Stimulated activated CD4-positive, alpha-beta T cell treated with anti-CD3 and anti-CD28 coated beads, Interleukin-15, amount 100 ng/mL, for 1 hour (primary cell): ENCODE measurements around the gene NLRC5.
"Not testable (repeated sequence)": the region's sequence is repeated elsewhere in the genome, so short reads cannot be mapped to it uniquely, and the experiment has no call there.

Experiments used
- DNase-seq, 2 donors: peaks; one replicate each; pipeline ENCODE4 v3.0.0-alpha.2; 2020; ENCODE audit warnings: low read depth in 1 of 2, low spot score in 1 of 2

The NLRC5 gene

GRCh38 chr16:57094911-57095310, 105.6 kb downstream of the NLRC5 start:
- DNase-seq, result no peak

DNA sequence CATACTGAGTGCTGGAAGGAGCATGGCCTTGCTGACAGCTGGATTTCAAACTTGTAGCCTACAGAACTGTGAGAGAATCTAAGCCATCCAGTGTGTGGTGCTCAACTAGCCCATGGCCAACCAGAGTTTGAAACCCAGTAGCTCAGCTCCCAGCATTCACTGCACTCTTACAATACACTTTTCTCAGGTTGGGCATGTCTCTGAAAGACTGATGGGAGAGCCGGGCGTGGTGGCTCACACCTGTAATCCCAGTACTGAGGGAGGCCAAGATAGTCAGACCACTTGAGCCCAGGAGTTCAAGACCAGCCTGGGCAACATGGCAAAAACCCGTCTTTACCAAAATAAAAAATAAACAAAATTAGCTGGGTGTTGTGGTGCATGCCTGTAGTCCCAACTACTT, 106.8 kb downstream of the NLRC5 start:
- no peak for DNase-seq

GRCh38 chr16:57096793-57097192, 107.4 kb downstream of the NLRC5 start:
- DNase-seq, result no peak

DNA sequence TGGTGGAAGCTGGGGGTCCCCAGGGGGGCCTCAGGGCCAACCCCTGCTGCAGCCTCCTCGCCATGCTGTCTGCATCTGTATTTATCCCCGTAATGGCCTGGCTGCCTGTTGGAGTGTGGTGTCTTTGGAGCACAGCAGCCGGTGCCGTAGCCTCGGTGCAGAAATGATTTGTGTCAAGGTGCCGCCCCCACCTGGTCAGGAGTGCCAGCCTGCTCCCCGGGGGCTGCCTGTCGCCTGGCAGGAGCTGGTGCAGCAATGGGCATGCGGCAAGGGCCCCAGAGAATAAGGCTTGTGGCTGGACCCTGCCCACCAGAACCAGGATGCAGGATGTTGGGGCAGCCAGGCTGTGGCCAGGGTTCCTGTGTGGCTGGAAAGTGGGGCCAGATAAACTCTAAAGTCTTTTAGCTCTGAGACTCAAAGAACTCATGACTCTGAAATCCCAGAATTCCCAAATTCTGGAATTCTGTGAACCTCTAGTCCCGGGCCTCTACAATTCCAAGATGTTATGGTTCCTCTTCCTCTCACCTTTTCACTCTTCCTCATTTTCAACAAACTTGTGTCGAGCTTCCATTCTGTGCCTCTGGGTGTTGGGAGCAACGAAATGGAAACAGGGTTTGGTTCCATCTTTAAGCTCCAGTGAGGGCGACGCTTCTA, 109.0 kb downstream of the NLRC5 start:
- DNase-seq, result no peak

DNA sequence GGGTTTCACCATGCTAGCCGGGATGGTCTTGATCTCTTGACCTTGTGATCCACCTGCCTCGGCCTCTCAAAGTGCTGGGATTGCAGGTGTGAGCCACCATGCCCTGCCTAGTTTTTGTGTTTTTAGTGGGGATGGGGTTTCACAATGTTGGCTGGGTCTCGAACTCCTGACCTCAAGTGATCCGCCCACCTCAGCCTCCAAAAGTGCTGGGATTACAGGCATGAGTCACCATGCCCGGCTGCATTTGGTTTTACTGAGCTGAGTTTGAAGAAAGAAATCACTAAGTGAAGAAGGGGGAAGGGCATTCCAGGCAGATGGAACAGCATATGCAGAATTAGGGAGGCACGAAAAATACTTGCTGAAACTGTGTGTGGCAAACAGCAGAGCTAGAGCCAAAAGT, 110.6 kb downstream of the NLRC5 start:
- DNase-seq, result not testable (repeated sequence)

- DNase-seq, result no peak
These were observed 111.1 kb downstream of the NLRC5 start for GRCh38 chr16:57100445-57100844.

- no peak for DNase-seq
These were observed 113.8 kb downstream of the NLRC5 start for GRCh38 chr16:57102888-57103851.

DNA sequence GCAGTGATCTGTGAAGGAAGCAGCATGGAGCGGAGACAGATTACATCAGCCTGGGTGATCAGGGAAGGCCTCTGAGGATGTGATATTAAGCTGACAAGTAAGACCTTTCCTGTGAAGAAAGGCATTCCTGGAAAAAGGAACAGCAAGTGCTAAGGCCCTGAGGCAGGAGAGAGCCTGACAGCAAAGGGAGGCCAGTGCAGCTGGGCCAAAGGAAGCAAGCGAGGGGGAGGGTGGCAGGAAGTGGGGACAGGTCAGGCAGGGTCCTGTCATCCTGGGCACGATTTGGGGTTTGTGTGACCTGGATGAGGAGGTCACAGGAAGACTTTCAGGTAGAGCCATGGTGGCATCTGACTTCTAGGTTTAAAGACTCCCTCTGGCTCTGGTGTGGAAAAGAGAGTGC, 115.3 kb downstream of the NLRC5 start:
- DNase-seq, result no peak

GRCh38 chr16:57105184-57105583, 115.8 kb downstream of the NLRC5 start:
- DNase-seq, result no peak

GRCh38 chr16:57106767-57107166, 117.4 kb downstream of the NLRC5 start:
- DNase-seq, result no peak

DNA sequence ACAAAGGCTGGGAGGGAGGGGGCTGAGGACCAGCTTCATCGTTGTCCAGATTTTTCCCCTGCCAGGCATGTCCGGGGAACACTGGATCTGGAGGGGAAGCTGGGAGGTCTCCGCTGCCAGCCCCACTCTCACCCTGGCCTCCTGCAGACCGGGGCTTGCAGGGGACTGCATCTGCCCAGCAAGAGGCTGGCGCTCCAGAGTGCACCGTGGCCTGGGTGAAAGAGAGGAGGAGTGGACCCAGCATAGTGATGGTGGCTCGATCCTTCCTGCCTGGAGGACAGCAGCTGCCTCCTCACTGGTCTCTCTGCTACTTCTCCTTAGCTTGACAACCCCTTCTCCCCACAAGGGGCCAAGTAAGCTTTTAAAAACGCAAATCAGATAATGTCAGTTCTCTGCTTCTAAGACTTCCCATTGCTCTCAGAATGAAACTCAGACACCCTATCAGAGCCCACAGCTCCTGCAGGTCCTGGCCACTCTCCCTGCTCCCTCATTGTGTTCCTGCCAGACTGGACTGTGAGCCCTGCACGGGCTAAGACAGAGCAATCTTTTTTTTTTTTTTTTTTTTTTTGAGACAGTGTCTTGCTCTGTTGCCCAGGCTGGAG, 118.1 kb downstream of the NLRC5 start:
- no peak for DNase-seq

DNA sequence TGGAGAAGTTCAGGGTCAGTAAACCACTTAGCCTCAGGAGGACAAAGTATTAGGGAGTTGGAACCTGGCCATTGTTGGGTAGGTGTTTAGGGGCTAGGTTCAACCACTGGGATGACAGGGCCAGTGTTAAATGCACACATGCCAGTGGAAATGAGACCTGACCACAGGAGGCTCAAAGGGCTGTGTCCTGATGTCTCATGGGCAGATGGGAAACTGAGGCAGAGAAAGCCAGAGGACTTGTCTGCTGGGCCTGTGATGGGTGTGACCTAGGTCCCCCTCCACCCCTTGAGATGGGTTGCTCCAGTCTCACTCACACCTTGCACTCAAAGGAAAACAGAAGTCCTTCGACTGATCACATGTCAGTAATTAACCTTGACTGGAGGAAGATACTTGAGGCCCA, 119.1 kb downstream of the NLRC5 start:
- no peak for DNase-seq

DNA sequence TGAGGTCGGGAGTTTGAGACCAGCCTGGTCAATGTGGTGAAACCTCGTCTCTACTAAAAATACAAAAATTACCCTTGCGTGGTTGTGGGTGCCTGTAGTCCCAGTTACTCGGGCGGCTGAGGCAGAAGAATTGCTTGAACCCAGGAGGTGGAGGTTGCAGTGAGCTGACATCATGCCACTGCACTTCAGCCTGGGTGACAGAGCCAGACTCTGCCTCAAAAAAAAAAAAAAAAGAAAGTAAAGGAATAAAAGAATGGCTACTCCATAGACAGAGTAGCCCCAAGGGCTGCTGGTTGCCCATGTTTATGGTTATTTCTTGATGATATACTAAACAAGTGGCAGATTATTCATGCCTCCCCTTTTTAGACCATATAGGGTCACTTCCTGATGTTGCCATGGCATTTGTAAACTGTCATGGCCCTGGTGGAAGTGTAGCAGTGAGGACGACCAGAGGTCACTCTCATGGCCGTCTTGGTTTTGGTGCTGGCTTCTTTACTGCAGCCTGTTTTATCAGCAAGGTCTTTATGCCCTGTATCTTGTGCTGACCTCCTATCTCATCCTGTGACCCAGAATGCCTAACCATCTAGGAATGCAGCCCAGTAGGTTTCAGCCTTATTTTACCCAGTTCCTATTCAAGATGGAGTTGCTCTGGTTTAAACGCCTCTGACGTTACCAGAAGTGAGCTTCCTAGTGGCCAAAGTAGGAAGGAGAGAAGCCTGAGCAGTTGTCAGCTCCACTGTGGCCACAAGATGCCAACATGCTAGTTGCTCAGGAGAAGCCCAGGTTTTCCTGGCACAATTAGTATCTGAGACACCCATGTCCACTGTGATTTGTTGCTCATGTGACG, 120.1 kb downstream of the NLRC5 start:
- DNase-seq, result not testable (repeated sequence)

GRCh38 chr16:57110937-57111336, 121.6 kb downstream of the NLRC5 start:
- DNase-seq, result no peak

DNA sequence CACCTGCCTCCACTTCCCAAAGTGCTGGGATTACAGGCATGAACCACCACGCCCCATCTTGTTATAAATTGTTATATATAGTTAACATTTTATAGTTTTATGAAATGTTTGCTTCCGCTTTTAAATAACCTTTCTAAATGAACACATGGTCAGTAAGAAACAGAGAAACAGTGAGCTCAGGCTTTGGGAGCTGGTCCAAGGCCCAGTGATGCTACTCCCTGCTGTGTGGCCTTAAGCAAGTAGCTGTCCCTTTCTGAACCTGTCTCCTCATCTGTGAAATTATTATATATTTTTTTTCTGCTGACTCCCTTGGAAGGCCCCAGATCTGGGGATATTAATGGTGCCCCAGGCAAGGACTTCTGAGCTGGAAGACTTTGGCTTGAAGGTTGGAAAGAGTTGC, 122.1 kb downstream of the NLRC5 start:
- no peak for DNase-seq

- DNase-seq, result no peak
These were observed 123.2 kb downstream of the NLRC5 start for GRCh38 chr16:57112403-57113041.

- no peak for DNase-seq
These were observed 123.7 kb downstream of the NLRC5 start for GRCh38 chr16:57113042-57113453.

DNA sequence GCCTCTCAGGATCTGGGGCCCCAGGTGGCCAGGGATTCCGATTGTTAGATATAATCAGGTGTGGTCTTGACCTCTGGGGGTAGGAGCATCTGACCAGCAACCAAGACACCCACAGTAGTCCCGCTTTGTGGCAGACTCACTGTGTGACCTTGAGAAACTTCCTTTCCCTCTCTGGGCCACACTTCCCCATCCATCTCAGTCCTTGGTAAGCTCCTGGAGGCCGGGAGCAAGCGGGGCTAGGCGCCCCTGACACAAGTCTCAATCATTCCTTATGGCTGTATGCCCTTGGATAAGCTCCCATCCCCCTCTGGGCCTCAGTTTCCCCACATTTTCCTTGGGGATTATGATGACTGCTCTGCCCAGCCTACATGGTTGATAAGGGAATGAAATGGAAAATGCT, 124.3 kb downstream of the NLRC5 start:
- DNase-seq, result no peak

DNA sequence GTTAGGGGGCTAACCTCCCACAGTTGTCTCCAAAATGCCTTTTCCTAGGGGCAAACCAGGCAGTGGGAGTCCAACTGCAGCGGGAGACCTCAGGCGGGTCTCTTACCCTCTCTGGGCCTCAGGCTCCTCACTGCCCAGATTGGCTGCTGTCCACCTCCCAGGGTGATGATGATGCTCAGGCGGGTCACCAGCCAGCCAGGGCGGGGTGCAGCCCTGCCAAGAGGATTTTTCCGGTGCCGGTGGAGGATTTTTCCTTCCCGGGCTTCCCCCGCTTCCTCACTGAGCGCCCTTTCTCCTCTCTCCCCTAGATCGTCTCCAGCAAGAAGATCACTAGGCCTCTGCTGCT, 125.8 kb downstream of the NLRC5 start:
- DNase-seq, result no peak

GRCh38 chr16:57115514-57116182, 126.3 kb downstream of the NLRC5 start:
- DNase-seq, result no peak
